Measurements from ENCODE around the gene TRAK1.

TRAK1 gene

GRCh38 chr3:42265059-42265991, 174.2 kb downstream of the TRAK1 start:
- H3K27ac ChIP-seq (ENCODE audit: low read length) = no peak overlapping the region
- no peaks in the 10 kb centered on the region for H3K4me1 ChIP-seq (ENCODE audit: low read length)
- no peak overlapping the region for H3K4me2 ChIP-seq (ENCODE audit: low read length)
- H3K36me3 ChIP-seq (replicated peaks; ENCODE audit: low read depth, low read length) = no peaks in the 10 kb centered on the region
- no peak overlapping the region for H2AFZ ChIP-seq (ENCODE audit: low read depth, low read length)
- H3K27me3 ChIP-seq (ENCODE audit: low read depth, low read length) = peaks cover 21% of the 10 kb centered on the region
- no peaks in the 10 kb centered on the region for H3K9me3 ChIP-seq (ENCODE audit: insufficient read depth, low read length)
- H3K9ac ChIP-seq (ENCODE audit: low read length) = no peak overlapping the region
- H4K20me1 ChIP-seq (ENCODE audit: insufficient read depth, low read length) = no peaks in the 10 kb centered on the region
- no peaks in the 10 kb centered on the region for H3K79me2 ChIP-seq (ENCODE audit: low read length)
- no peak overlapping the region for H3K4me3 ChIP-seq (ENCODE audit: low read length)
- TF ChIP-seq EZH2phosphoT487 (IDR thresholded peaks at IDR 0.05; ENCODE audit: low read depth) = no peak
- no peak for TF ChIP-seq CTCF (IDR thresholded peaks at IDR 0.05; ENCODE audit: low read depth, low read length)

- TF ChIP-seq EZH2phosphoT487 (IDR thresholded peaks at IDR 0.05; ENCODE audit: low read depth) = no peak
- no peak for TF ChIP-seq CTCF (IDR thresholded peaks at IDR 0.05; ENCODE audit: low read depth, low read length)
- H4K20me1 ChIP-seq (ENCODE audit: insufficient read depth, low read length) = no peaks in the 10 kb centered on the region
- H3K9me3 ChIP-seq (ENCODE audit: insufficient read depth, low read length) = no peaks in the 10 kb centered on the region
- no peak within 1 kb of the TSS for H3K9ac ChIP-seq (ENCODE audit: low read length)
- no peak within 1 kb of the TSS for H2AFZ ChIP-seq (ENCODE audit: low read depth, low read length)
- no peaks in the 10 kb centered on the region for H3K36me3 ChIP-seq (replicated peaks; ENCODE audit: low read depth, low read length)
- no peak within 1 kb of the TSS for H3K4me2 ChIP-seq (ENCODE audit: low read length)
- H3K79me2 ChIP-seq (ENCODE audit: low read length) = no peaks in the 10 kb centered on the region
- H3K27me3 ChIP-seq (ENCODE audit: low read depth, low read length) = peaks cover 20% of the 10 kb centered on the region
- H3K4me1 ChIP-seq (ENCODE audit: low read length) = no peaks in the 10 kb centered on the region
- H3K27ac ChIP-seq (ENCODE audit: low read length) = no peak within 1 kb of the TSS
- H3K4me3 ChIP-seq (ENCODE audit: low read length) = no peak within 1 kb of the TSS
Measured at GRCh38 chr3:42266085-42266484, 174.9 kb downstream of the TRAK1 start, which contains the start of gene CCK. Gene CCK, minus strand, starts transcription at chr3:42266185. Its CDS starts 2,555 bp downstream, at chr3:42263630.

- Histone ChIP-seq H3K9me3 (ENCODE audit: insufficient read depth, low read length) (no peaks in the 10 kb centered on the region), H3K27ac (ENCODE audit: low read length) (no peak overlapping the region), H3K79me2 (ENCODE audit: low read length) (no peaks in the 10 kb centered on the region), H4K20me1 (ENCODE audit: insufficient read depth, low read length) (no peaks in the 10 kb centered on the region), H3K36me3 (replicated peaks; ENCODE audit: low read depth, low read length) (no peaks in the 10 kb centered on the region), H3K4me3 (ENCODE audit: low read length) (no peak overlapping the region), H2AFZ (ENCODE audit: low read depth, low read length) (no peak overlapping the region), H3K27me3 (ENCODE audit: low read depth, low read length) (peaks cover 25% of the 10 kb centered on the region), H3K4me1 (ENCODE audit: low read length) (no peaks in the 10 kb centered on the region), H3K9ac (ENCODE audit: low read length) (no peak overlapping the region), H3K4me2 (ENCODE audit: low read length) (no peak overlapping the region)
- TF ChIP-seq CTCF (IDR thresholded peaks at IDR 0.05; ENCODE audit: low read depth, low read length) = no peak
- no peak for TF ChIP-seq EZH2phosphoT487 (IDR thresholded peaks at IDR 0.05; ENCODE audit: low read depth)
Measured at GRCh38 chr3:42267878-42268277, 176.7 kb downstream of the TRAK1 start.

- H2AFZ ChIP-seq (ENCODE audit: low read depth, low read length) = no peak overlapping the region
- no peak overlapping the region for H3K4me2 ChIP-seq (ENCODE audit: low read length)
- H3K4me3 ChIP-seq (ENCODE audit: low read length) = no peak overlapping the region
Measured at GRCh38 chr3:42269647-42270046, 178.5 kb downstream of the TRAK1 start.

More at GRCh38 chr3:42269647-42270046, 178.5 kb downstream of the TRAK1 start:
- no peak overlapping the region for H3K27ac ChIP-seq (ENCODE audit: low read length)
- peaks cover 7% of the 10 kb centered on the region for H3K4me1 ChIP-seq (ENCODE audit: low read length)
- peaks cover 25% of the 10 kb centered on the region for H3K27me3 ChIP-seq (ENCODE audit: low read depth, low read length)
- TF ChIP-seq EZH2phosphoT487 (IDR thresholded peaks at IDR 0.05; ENCODE audit: low read depth) (no peak), CTCF (IDR thresholded peaks at IDR 0.05; ENCODE audit: low read depth, low read length) (no peak)
- no peaks in the 10 kb centered on the region for H3K9me3 ChIP-seq (ENCODE audit: insufficient read depth, low read length)
- no peaks in the 10 kb centered on the region for H3K79me2 ChIP-seq (ENCODE audit: low read length)
- H4K20me1 ChIP-seq (ENCODE audit: insufficient read depth, low read length) = no peaks in the 10 kb centered on the region
- H3K9ac ChIP-seq (ENCODE audit: low read length) = no peak overlapping the region
- H3K36me3 ChIP-seq (replicated peaks; ENCODE audit: low read depth, low read length) = no peaks in the 10 kb centered on the region

All from OCI-LY3 (cell line).